ENCODE measurements around the gene MIAT. TPM values are rescaled to one million over a fixed set of nuclear protein-coding genes. Genes with fewer than 3 reads are reported as not detected.
"Not testable (repeated sequence)": the region's sequence is repeated elsewhere in the genome, so short reads cannot be mapped to it uniquely, and the experiment has no call there.

MIAT gene
- total RNA-seq, 1 donor from 2014 or later, result 221 TPM

GRCh38 chr22:26700462-26700861 is 43.1 kb downstream of the MIAT start:
- DNase-seq, result no peak

GRCh38 chr22:26700886-26701285 is 43.5 kb downstream of the MIAT start:
- no peak for DNase-seq

- no peak for DNase-seq
Measured at GRCh38 chr22:26701323-26701722, 43.9 kb downstream of the MIAT start.

GRCh38 chr22:26702906-26703830 is 45.8 kb downstream of the MIAT start:
- DNase-seq, result no peak

- DNase-seq, result not testable (repeated sequence)
Measured at GRCh38 chr22:26705379-26705778, 48.0 kb downstream of the MIAT start.

GRCh38 chr22:26707090-26707489 is 49.7 kb downstream of the MIAT start:
- DNase-seq, result no peak

- no peak for DNase-seq
Measured at GRCh38 chr22:26707581-26707980, 50.2 kb downstream of the MIAT start.

GRCh38 chr22:26708256-26709009 is 51.0 kb downstream of the MIAT start:
- DNase-seq, result no peak

GRCh38 chr22:26709617-26710390 is 52.4 kb downstream of the MIAT start:
- no peak for DNase-seq

GRCh38 chr22:26711205-26711963 is 54.0 kb downstream of the MIAT start:
- no peak for DNase-seq

- no peak for DNase-seq
Measured at GRCh38 chr22:26712158-26712557, 54.8 kb downstream of the MIAT start.

- DNase-seq, result no peak
Measured at GRCh38 chr22:26713823-26714449, 56.5 kb downstream of the MIAT start.

- no peak for DNase-seq
Measured at GRCh38 chr22:26714971-26715370, 57.6 kb downstream of the MIAT start.

- DNase-seq, result no peak
Measured at GRCh38 chr22:26715392-26715936, 58.1 kb downstream of the MIAT start.

- DNase-seq, result no peak
Measured at GRCh38 chr22:26718488-26718887, 61.1 kb downstream of the MIAT start.

GRCh38 chr22:26718905-26719304 is 61.5 kb downstream of the MIAT start:
- no peak for DNase-seq

GRCh38 chr22:26722159-26722558 is 64.8 kb downstream of the MIAT start:
- no peak for DNase-seq

GRCh38 chr22:26724414-26724813 is 67.0 kb downstream of the MIAT start:
- no peak for DNase-seq

- DNase-seq, result no peak
Measured at GRCh38 chr22:26725012-26725676, 67.8 kb downstream of the MIAT start.

Data from occipital lobe (tissue), 2 donors.